ENCODE measurements around the gene CACNA2D3.

The CACNA2D3 gene

DNA sequence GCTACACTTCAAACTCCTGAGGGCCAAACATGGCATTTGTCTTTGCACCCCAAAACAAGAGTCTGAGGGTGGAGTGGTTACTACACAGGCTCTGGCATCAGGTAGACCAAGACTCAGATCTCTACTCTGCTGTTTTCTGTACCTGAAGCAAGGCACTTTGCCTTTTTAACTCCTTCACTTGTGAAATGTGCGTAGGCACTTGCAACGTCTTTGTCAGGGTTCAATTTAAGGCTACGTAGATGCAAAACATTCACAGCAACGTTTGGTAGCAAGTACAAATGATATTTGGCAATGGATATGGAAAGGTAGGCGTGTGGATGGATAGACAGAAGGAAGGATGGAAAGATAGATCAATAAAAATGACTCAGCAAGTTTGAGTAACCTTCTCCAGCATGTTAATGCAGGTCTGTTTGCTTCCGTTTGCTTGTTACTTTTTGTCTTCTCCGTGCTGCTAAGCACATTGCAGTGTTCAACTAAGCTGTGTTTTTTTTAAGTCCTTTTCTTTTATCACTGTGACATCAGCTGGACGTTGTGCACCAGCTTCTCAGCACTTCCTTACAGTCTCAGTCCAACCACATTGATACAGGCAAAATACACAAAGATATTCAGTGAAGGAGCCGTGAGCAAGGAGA is 704.8 kb downstream of the CACNA2D3 start:
- no peaks in the 10 kb centered on the region for H4K20me1 ChIP-seq (ENCODE audit: low read depth, low read length)
- no peaks in the 10 kb centered on the region for H3K9me2 ChIP-seq (replicated peaks; ENCODE audit: insufficient read depth, low read length)
- no peak overlapping the region for H3K4me2 ChIP-seq (ENCODE audit: low read depth, low read length, poor library complexity, severe bottlenecking)
- H3K79me2 ChIP-seq (ENCODE audit: insufficient read depth, low read length), result no peaks in the 10 kb centered on the region
- H2AFZ ChIP-seq (ENCODE audit: low read depth, low read length, severe bottlenecking), result no peak overlapping the region
- TF ChIP-seq, protein P1, sequence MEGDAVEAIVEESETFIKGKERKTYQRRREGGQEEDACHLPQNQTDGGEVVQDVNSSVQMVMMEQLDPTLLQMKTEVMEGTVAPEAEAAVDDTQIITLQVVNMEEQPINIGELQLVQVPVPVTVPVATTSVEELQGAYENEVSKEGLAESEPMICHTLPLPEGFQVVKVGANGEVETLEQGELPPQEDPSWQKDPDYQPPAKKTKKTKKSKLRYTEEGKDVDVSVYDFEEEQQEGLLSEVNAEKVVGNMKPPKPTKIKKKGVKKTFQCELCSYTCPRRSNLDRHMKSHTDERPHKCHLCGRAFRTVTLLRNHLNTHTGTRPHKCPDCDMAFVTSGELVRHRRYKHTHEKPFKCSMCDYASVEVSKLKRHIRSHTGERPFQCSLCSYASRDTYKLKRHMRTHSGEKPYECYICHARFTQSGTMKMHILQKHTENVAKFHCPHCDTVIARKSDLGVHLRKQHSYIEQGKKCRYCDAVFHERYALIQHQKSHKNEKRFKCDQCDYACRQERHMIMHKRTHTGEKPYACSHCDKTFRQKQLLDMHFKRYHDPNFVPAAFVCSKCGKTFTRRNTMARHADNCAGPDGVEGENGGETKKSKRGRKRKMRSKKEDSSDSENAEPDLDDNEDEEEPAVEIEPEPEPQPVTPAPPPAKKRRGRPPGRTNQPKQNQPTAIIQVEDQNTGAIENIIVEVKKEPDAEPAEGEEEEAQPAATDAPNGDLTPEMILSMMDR (IDR thresholded peaks at IDR 0.05; ENCODE audit: insufficient read depth, low read length, poor library complexity, severe bottlenecking), result no peak
- no peak for TF ChIP-seq EZH2phosphoT487 (conservative IDR thresholded peaks at IDR 0.05; ENCODE audit: low read length)
- H3K27ac ChIP-seq (ENCODE audit: low read depth, low read length), result no peak overlapping the region
- H3K4me3 ChIP-seq (ENCODE audit: insufficient read depth, low read length, poor library complexity, severe bottlenecking), result no peak overlapping the region
- H3F3A ChIP-seq (ENCODE audit: insufficient read depth), result no peaks in the 10 kb centered on the region
- no peaks in the 10 kb centered on the region for H3K27me3 ChIP-seq (ENCODE audit: low read length)
- no peaks in the 10 kb centered on the region for H3K36me3 ChIP-seq (ENCODE audit: low read length)
- no peak overlapping the region for H3K9ac ChIP-seq (ENCODE audit: low read length)
- no peaks in the 10 kb centered on the region for H3K9me3 ChIP-seq (ENCODE audit: insufficient read depth, low read length)

DNA sequence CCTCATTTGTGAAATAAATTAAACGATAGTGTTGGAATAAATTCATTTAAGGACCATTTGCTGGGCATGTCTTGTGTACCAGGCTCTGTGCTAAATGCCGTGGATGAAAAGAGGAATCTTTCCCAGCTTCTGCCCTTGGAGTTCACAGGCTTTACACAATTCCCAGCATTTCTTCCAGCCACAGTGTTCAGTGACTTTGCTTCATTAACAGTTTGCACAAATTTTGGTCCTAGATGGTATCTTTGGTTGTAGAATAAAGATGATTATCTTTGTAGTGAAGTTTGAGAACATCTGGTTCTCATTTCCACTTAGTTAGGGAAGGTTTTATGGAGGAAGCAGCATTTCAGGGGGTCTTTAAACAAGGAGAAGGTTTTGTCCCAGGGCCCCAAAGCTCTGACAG is 705.4 kb downstream of the CACNA2D3 start:
- H3K79me2 ChIP-seq (ENCODE audit: insufficient read depth, low read length), result no peaks in the 10 kb centered on the region
- no peaks in the 10 kb centered on the region for H3K27me3 ChIP-seq (ENCODE audit: low read length)
- H3K36me3 ChIP-seq (ENCODE audit: low read length), result no peaks in the 10 kb centered on the region
- no peak overlapping the region for H2AFZ ChIP-seq (ENCODE audit: low read depth, low read length, severe bottlenecking)
- H3K4me3 ChIP-seq (ENCODE audit: insufficient read depth, low read length, poor library complexity, severe bottlenecking), result no peak overlapping the region
- no peaks in the 10 kb centered on the region for H4K20me1 ChIP-seq (ENCODE audit: low read depth, low read length)
- no peaks in the 10 kb centered on the region for H3F3A ChIP-seq (ENCODE audit: insufficient read depth)
- no peak for TF ChIP-seq EZH2phosphoT487 (conservative IDR thresholded peaks at IDR 0.05; ENCODE audit: low read length)
- TF ChIP-seq, protein P1 (IDR thresholded peaks at IDR 0.05; ENCODE audit: insufficient read depth, low read length, poor library complexity, severe bottlenecking), result no peak
- H3K9me3 ChIP-seq (ENCODE audit: insufficient read depth, low read length), result no peaks in the 10 kb centered on the region
- H3K9me2 ChIP-seq (replicated peaks; ENCODE audit: insufficient read depth, low read length), result no peaks in the 10 kb centered on the region
- no peak overlapping the region for H3K9ac ChIP-seq (ENCODE audit: low read length)
- H3K4me2 ChIP-seq (ENCODE audit: low read depth, low read length, poor library complexity, severe bottlenecking), result no peak overlapping the region
- H3K27ac ChIP-seq (ENCODE audit: low read depth, low read length), result no peak overlapping the region

DNA sequence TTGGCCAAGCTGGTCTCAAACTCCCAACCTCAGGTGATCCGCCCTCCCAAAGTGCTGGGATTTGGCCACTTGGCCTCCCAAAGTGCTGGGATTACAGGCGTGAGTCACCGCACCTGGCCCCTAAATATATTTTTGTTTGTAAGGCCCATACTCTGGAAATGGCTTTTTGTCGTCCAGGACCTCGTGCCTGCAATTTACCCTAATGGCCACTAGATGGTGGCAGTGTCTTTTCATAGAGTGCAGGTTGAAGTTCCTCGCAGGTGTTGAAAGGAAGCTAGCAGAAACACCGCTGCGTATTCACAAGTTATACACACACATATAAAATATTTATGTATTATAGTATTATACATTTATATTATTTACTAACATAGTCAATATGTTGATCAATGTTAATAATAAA is 708.3 kb downstream of the CACNA2D3 start:
- Histone ChIP-seq H3K79me2 (ENCODE audit: insufficient read depth, low read length) (no peaks in the 10 kb centered on the region), H3K4me3 (ENCODE audit: insufficient read depth, low read length, poor library complexity, severe bottlenecking) (no peak overlapping the region), H3K4me2 (ENCODE audit: low read depth, low read length, poor library complexity, severe bottlenecking) (no peak overlapping the region), H3K9me2 (replicated peaks; ENCODE audit: insufficient read depth, low read length) (no peaks in the 10 kb centered on the region), H3K9me3 (ENCODE audit: insufficient read depth, low read length) (no peaks in the 10 kb centered on the region), H4K20me1 (ENCODE audit: low read depth, low read length) (no peaks in the 10 kb centered on the region), H3K27ac (ENCODE audit: low read depth, low read length) (no peak overlapping the region), H2AFZ (ENCODE audit: low read depth, low read length, severe bottlenecking) (no peak overlapping the region), H3K36me3 (ENCODE audit: low read length) (no peaks in the 10 kb centered on the region), H3F3A (ENCODE audit: insufficient read depth) (no peaks in the 10 kb centered on the region), H3K9ac (ENCODE audit: low read length) (no peak overlapping the region), H3K27me3 (ENCODE audit: low read length) (no peaks in the 10 kb centered on the region)
- TF ChIP-seq, protein P1 (IDR thresholded peaks at IDR 0.05; ENCODE audit: insufficient read depth, low read length, poor library complexity, severe bottlenecking), result peak; percentile 65
- TF ChIP-seq EZH2phosphoT487 (conservative IDR thresholded peaks at IDR 0.05; ENCODE audit: low read length), result no peak

All from SU-DHL-6 (cell line).